ENCODE data around the gene UNC13A. TPM values are rescaled to one million over a fixed set of nuclear protein-coding genes. Genes with fewer than 3 reads are reported as not detected.

UNC13A gene
- total RNA-seq, 1 experiment from 2014 or later, result 0.28 TPM

DNA sequence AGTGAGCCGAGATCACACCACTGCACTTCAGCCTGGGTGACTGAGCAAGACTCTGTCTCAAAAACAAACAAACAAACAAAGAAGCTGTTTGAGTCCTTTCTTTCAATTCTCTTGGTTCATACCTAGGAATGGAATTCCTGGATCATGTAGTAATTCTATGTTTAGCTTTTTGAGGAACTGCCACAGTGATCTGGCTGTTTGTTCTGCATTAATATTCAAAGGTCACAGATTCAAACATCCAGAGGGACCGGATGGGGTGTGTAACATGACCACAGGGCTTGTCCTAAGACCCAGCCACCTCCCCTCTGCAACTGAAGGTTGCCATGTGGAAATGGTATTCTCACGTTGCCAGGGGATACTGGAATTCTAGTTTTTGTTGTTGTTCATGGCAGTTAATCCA is 122.5 kb downstream of the UNC13A start:
- H3K27ac Mint-ChIP-seq (ENCODE audit: unreplicated experiment), result no peak overlapping the region

DNA sequence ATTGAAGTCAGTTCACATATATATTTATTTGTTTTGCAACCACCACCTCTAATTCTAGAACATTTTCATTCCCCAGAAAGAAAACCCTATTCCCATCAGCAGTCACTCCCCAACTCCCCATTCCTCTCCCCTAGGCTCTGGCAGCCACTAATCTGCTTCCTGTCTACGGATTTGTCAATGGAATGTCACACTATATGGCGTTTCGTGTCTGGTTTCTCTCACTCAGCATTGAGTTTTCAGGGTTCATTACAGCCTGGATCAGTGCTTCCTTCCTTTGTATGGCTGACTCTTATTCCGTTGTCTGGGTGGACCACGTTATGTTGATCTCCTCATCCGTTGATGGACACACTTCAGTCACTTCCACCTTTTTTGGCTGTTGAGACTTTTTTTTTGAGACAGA is 123.4 kb downstream of the UNC13A start:
- DNase-seq, result no peak
- intact Hi-C loops (cut with micrococcal nuclease; ENCODE audit: unreplicated experiment), result no loop called here
- Mint-ChIP-seq H3K4me1 (ENCODE audit: low read depth, unreplicated experiment) (peaks cover 7% of the 10 kb centered on the region), H3K27ac (ENCODE audit: unreplicated experiment) (no peak overlapping the region), H3K4me3 (ENCODE audit: low read depth, unreplicated experiment) (no peak overlapping the region), H3K36me3 (ENCODE audit: insufficient read depth, unreplicated experiment) (peaks cover 28% of the 10 kb centered on the region), H3K27me3 (ENCODE audit: unreplicated experiment) (no peaks in the 10 kb centered on the region), H3K9me3 (ENCODE audit: low read depth, unreplicated experiment) (no peaks in the 10 kb centered on the region)
- TF ChIP-seq CTCF (IDR thresholded peaks at IDR 0.05; ENCODE audit: unreplicated experiment), result no peak
- no TSS peak for BruUV-seq (replicated peaks)
- CTCF ChIA-PET, result interaction anchor here (1.3 kb wide), 1 partner anchor 10 kb away, joined by 3 read pairs; no protein-coding TSS in a partner anchor

More for the DNA sequence above, 122.5 kb downstream of the UNC13A start:
- H3K4me1 Mint-ChIP-seq (ENCODE audit: low read depth, unreplicated experiment), result peaks cover 7% of the 10 kb centered on the region
- H3K4me3 Mint-ChIP-seq (ENCODE audit: low read depth, unreplicated experiment), result no peak overlapping the region
- BruUV-seq (replicated peaks), result no TSS peak
- no peak for TF ChIP-seq CTCF (IDR thresholded peaks at IDR 0.05; ENCODE audit: unreplicated experiment)
- H3K27me3 Mint-ChIP-seq (ENCODE audit: unreplicated experiment), result no peaks in the 10 kb centered on the region
- CTCF ChIA-PET, result interaction anchor here (1.3 kb wide), 1 partner anchor 11 kb away, joined by 3 read pairs; no protein-coding TSS in a partner anchor
- intact Hi-C loops (cut with micrococcal nuclease; ENCODE audit: unreplicated experiment), result no loop called here
- DNase-seq, result peak; percentile 23
- peaks cover 22% of the 10 kb centered on the region for H3K36me3 Mint-ChIP-seq (ENCODE audit: insufficient read depth, unreplicated experiment)
- H3K9me3 Mint-ChIP-seq (ENCODE audit: low read depth, unreplicated experiment), result no peaks in the 10 kb centered on the region

GRCh38 chr19:17562561-17562960 is 125.6 kb downstream of the UNC13A start:
- Mint-ChIP-seq H3K36me3 (ENCODE audit: insufficient read depth, unreplicated experiment) (peaks cover 32% of the 10 kb centered on the region), H3K4me1 (ENCODE audit: low read depth, unreplicated experiment) (peaks cover 7% of the 10 kb centered on the region), H3K27me3 (ENCODE audit: unreplicated experiment) (no peaks in the 10 kb centered on the region), H3K27ac (ENCODE audit: unreplicated experiment) (no peak overlapping the region), H3K4me3 (ENCODE audit: low read depth, unreplicated experiment) (no peak overlapping the region), H3K9me3 (ENCODE audit: low read depth, unreplicated experiment) (no peaks in the 10 kb centered on the region)
- CTCF ChIA-PET, result interaction anchor here (0.7 kb wide), 2 partner anchors 18 to 212 kb away, joined by 3 read pairs; no protein-coding TSS in a partner anchor
- no TSS peak for BruUV-seq (replicated peaks)
- no peak for DNase-seq
- intact Hi-C loops (cut with micrococcal nuclease; ENCODE audit: unreplicated experiment), result no loop called here
- no peak for TF ChIP-seq CTCF (IDR thresholded peaks at IDR 0.05; ENCODE audit: unreplicated experiment)

GRCh38 chr19:17562097-17562496 is 126.1 kb downstream of the UNC13A start:
- Mint-ChIP-seq H3K9me3 (ENCODE audit: low read depth, unreplicated experiment) (no peaks in the 10 kb centered on the region), H3K4me1 (ENCODE audit: low read depth, unreplicated experiment) (peaks cover 7% of the 10 kb centered on the region), H3K27ac (ENCODE audit: unreplicated experiment) (no peak overlapping the region), H3K36me3 (ENCODE audit: insufficient read depth, unreplicated experiment) (peaks cover 28% of the 10 kb centered on the region), H3K27me3 (ENCODE audit: unreplicated experiment) (no peaks in the 10 kb centered on the region), H3K4me3 (ENCODE audit: low read depth, unreplicated experiment) (no peak overlapping the region)
- intact Hi-C loops (cut with micrococcal nuclease; ENCODE audit: unreplicated experiment), result no loop called here
- BruUV-seq (replicated peaks), result no TSS peak
- no peak for TF ChIP-seq CTCF (IDR thresholded peaks at IDR 0.05; ENCODE audit: unreplicated experiment)
- CTCF ChIA-PET, result no interaction called here
- no peak for DNase-seq
